Activated CD8-positive, alpha-beta T cell treated with anti-CD3 and anti-CD28 coated beads, Interleukin-2, amount 10 ng/mL, durations not matched to agents 7 days and 5 days (primary cell): ENCODE measurements around the gene ZDHHC1. TPM values are rescaled to one million over a fixed set of nuclear protein-coding genes. Genes with fewer than 3 reads are reported as not detected.

ENCODE experiments used
- total RNA-seq, 2 experiments: library from RNA; stranded (reverse); gene quantifications; one replicate each; pipeline ENCODE4 v1.2.3, GENCODE V29; 2021

ZDHHC1 gene
- total RNA-seq, 2 experiments from 2014 or later = 0.26 TPM; not detected in 1

Other genes with a start within 250 kb of the ZDHHC1 start
- 1 to 10 TPM; 7.4 to 8.2 TPM for gene NOL3, start 245.9 kb downstream of the ZDHHC1 start, total RNA-seq
- 10 to 100 TPM; 43.3 to 48.2 TPM for gene MATCAP1, start 232.5 kb downstream of the ZDHHC1 start, total RNA-seq
- not detected for gene EXOC3L1, start 226.3 kb downstream of the ZDHHC1 start, total RNA-seq
- 100 to 1,000 TPM; 134 to 138 TPM for gene E2F4, start 224.3 kb downstream of the ZDHHC1 start, total RNA-seq
- 1 to 10 TPM; 7.2 to 8.0 TPM for gene ELMO3, start 217.3 kb downstream of the ZDHHC1 start, total RNA-seq
- 10 to 100 TPM; 33.7 TPM for gene TMEM208, start 189.3 kb downstream of the ZDHHC1 start, total RNA-seq
- 100 to 1,000 TPM in 1 of 2 experiments, 10 to 100 TPM in 1; 93.4 to 101 TPM for gene FHOD1, start 169.0 kb downstream of the ZDHHC1 start, total RNA-seq
- gene SLC9A5, start 167.5 kb downstream of the ZDHHC1 start, total RNA-seq = 1 to 10 TPM; 3.1 to 4.1 TPM
- 10 to 100 TPM; 13.6 to 16.3 TPM for gene PLEKHG4, start 136.9 kb downstream of the ZDHHC1 start, total RNA-seq
- 1 to 10 TPM in 1 of 2 experiments, under 1 TPM in 1; 0.65 to 1.1 TPM for gene KCTD19, start 89.7 kb downstream of the ZDHHC1 start, total RNA-seq
- not detected for gene LRRC36, start 89.7 kb downstream of the ZDHHC1 start, total RNA-seq
- not detected for gene TPPP3, start 23.0 kb downstream of the ZDHHC1 start, total RNA-seq
- gene HSD11B2, start 14.6 kb upstream of the ZDHHC1 start, total RNA-seq = not detected
- 10 to 100 TPM; 52.7 to 58.1 TPM for gene ATP6V0D1, start 64.7 kb upstream of the ZDHHC1 start, total RNA-seq
- not detected for gene AGRP, start 67.1 kb upstream of the ZDHHC1 start, total RNA-seq
- gene RIPOR1, start 112.4 kb upstream of the ZDHHC1 start, total RNA-seq = 10 to 100 TPM; 10.6 to 13.7 TPM
- 10 to 100 TPM; 77.4 to 79.8 TPM for gene CTCF, start 146.0 kb upstream of the ZDHHC1 start, total RNA-seq
- gene CARMIL2, start 228.7 kb upstream of the ZDHHC1 start, total RNA-seq = 100 to 1,000 TPM; 192 to 196 TPM
- 10 to 100 TPM; 51.4 to 51.6 TPM for gene ACD, start 243.8 kb upstream of the ZDHHC1 start, total RNA-seq
- 10 to 100 TPM; 13.2 to 14.7 TPM for gene PARD6A, start 244.5 kb upstream of the ZDHHC1 start, total RNA-seq